Activated CD8-positive, alpha-beta memory T cell treated with anti-CD3 and anti-CD28 coated beads, Interleukin-2, amount 50 U/mL, for 1 hour (primary cell): Measurements from ENCODE around the gene TFIP11.

ENCODE experiments used
- DNase-seq: peaks from one replicate; pipeline ENCODE4 v3.0.0-alpha.2; 2020; ENCODE audit errors: extremely low read depth

TFIP11 gene

DNA sequence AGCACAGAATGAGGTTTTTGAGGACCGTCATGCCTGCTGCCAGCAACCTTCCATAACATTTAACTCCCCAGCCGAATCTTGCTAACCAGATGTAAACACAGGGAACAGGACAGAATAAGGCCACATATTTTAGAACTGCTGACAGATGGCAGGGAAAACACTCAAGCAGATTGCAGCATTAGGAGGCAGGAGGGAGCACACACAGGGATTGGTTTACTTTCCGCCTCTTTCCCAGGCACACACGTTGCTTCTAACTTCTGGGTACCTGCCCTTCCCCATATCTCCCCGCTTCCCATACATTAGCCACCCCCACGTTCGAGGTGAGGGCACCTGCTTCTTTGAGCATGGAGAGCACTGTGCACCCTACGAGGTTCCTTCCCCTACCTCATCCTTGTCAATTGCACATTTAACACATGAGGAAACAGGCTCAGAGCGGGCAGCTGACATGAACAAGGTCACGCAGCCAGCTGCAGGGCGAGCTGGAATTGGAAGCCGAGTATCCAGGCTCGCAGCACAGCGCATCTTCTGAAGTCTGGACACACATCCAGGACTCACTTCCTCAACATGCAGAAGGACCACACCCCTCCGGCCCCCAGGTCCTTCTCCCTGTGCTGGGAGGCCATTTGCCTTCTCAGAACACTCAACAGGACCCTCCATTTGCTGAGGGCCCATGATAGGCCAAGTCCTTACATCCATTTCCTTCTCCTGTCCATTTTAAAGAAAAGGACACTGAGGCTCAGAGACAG lies 64.5 kb downstream of the TFIP11 start:
- no peak for DNase-seq

DNA sequence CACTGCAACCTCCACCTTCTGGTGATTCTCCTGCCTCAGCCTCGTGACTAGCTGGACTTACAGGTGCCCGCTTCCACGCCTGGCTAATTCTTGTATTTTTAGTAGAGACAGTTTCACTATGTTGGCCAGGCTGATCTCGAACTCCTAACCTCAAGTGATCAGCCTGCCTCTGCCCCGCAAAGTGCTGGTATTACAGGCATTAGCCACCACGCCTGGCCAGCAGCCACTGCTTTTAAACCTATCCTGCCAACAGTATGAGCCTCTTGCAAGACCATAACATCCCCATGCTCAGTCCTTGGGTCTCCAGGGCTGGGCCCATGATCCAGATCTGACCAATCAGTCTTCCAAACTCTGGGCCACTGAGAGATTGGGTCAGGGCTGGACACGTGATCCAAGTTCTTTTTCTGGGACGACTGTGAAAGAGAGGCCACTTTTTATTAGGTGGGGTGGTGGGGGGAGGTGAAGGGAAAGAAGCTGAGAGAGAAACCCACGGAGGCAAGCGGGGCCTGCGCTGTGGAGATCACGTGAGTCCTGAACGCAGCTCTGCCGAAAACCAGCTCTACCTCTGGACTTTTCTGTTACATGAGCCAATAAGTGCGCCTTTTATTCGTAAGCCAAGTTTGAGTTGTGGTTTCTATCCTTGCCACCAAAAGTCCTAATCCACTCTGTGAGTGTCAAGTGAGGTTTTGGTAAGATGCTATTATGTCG lies 65.3 kb downstream of the TFIP11 start:
- DNase-seq: no peak

DNA sequence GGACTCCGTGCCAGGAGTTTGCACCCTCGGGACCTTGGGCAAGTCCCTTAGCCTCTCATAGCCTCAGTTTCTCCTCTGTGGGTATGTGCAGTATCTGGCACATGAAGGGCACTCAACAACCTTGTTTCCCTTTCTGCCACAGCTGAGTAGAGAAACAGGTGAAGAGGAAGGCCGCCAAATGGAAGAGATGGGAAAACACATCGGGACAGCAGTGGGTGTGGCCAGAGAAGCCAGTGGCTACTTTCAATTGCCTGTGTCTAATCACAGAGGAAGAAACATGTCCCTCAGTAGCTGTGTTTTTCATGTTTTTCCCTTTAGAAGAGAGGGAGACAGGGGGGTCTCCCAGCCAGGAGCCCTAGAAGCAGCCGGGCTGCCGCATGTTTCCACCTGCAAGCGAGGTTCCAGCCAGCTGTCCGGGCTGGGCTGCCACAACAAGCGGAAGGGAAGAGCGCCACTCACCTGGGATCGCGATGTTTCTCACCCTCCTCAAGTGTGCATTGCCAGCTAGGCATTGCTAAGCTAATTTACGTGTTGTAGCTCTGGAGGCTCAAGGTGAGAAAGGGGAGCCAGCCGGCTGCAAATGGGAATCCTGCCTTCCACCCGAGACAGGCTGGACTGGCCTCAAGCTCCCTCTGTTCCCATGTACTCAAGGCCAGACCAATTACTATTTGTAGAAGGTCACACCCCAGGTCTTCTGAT lies 66.5 kb downstream of the TFIP11 start:
- DNase-seq: no peak

DNA sequence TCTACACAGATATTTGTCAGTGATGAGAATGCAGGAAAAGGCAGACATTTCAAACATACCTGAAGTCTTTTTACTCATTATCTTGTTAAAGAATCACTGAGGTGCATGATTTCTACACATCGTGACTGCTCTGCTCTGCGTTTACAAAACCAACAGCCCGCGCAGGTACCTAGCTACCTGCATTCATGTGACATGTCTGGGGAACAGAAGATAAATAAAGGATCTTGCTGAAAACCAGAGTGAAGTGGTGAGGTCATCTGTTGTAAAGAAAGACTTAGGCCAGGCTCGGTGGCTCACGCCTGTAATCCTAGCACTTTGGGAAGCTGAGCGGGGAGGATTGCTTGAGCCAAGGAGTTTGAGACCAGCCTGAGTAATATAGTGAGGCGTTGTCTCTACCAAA lies 67.5 kb downstream of the TFIP11 start:
- no peak for DNase-seq

DNA sequence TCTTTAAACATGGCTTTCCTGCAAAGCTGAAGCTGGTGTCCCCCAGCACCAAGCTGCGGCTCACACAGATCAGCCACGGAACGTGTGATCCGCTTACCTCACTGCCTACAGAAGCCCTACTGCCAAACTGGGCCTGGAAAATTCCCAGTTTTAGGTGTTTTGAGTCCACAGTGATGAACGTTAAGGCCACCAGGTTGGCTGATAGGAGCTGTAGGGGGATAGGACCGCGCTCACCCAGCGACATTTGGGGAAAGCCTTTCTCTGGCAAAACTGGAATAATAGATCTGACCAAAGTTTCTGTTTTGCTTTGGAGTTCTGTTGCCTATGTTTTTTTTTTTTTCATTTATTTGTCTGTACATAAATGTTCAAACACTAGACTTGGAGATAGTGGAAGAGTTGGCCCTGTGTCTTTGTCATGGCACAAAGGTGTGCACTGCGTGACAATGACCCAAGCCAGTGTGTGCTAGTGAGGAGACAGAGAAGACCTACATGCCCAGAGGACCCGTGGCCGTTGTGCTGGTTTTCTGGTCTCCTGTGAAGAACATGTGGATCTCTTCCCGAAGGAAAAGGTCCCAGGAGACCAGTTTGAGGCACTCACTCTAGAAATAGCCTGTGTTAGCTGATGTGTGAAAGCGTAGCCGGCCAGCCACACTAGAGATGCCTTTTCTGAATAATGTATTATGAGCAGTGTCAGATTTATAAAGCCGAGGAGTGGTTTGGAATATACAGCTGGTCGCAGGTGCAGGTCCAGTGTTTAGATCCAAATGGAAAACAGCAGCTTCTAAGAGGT lies 68.2 kb downstream of the TFIP11 start:
- DNase-seq: no peak

DNA sequence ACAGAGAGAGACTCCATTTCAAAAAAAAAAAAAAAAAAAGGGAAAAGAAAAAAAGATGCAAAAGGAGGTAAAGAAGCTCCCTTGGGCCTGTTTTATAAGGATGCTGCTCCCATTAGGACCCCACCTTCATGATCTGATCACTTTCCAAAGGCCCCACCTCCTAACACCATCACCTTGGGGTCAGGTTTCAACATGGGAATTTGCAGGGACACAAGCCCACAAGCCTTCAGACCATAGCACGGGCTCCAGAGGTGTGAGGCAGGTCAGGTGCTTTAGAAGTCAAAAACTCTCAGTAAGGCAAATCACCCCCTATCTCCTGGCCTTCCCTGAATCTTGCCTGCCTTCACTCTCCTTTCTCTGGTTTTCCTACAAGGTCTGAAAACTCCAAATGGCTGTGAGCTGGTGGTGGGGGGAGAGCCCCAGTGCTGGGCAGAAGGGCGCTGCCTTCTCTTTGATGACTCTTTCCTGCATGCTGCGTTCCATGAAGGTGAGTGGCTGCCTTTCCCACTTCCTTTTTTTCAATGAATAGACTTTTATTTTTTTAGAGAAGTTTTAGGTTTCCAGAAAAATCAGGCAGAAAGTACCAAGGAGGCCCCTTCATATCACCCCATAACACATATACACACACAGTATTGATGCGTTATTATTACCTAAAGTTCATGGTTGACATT lies 70.1 kb downstream of the TFIP11 start:
- no peak for DNase-seq
